Mesendoderm (in vitro differentiated cells): ENCODE measurements around the gene ZFP3.

Experiments used
- DNase-seq: peaks from one replicate; pipeline ENCODE4 v3.0.0; 2013
- H2AK5ac ChIP-seq: 2 replicates; pipeline ENCODE4 v1.6.1; 2013; ENCODE audit warnings: low read length, inconsistent platforms
- H2BK120ac ChIP-seq: 2 replicates; pipeline ENCODE4 v1.6.1; 2013; ENCODE audit warnings: low read depth, mild to moderate bottlenecking, low read length, moderate library complexity, mixed read lengths
- H2BK15ac ChIP-seq: replicated peaks from 2 replicates; pipeline ENCODE4 v1.6.1; 2013; ENCODE audit warnings: low read depth, mild to moderate bottlenecking, moderate library complexity
- H2BK5ac ChIP-seq: 2 replicates; pipeline ENCODE4 v1.6.1; 2013; ENCODE audit warnings: low read length, inconsistent platforms
- H3K18ac ChIP-seq: 2 replicates; pipeline ENCODE4 v1.6.1; 2013; ENCODE audit warnings: mild to moderate bottlenecking, low read length, mixed read lengths
- H3K23ac ChIP-seq: one replicate; pipeline ENCODE4 v1.6.1; 2013; ENCODE audit warnings: low read length
- H3K27ac ChIP-seq: 2 replicates; pipeline ENCODE4 v1.5.1; 2013; ENCODE audit warnings: low read depth, mild to moderate bottlenecking, inconsistent platforms, low read length, moderate library complexity
- H3K27me3 ChIP-seq: 2 replicates; pipeline ENCODE4 v1.6.1; 2013; ENCODE audit warnings: low read length, control low read depth, mild to moderate bottlenecking, inconsistent platforms; ENCODE audit not compliant: insufficient read depth, poor library complexity
- H3K36me3 ChIP-seq: 2 replicates; pipeline ENCODE4 v1.6.1; 2013; ENCODE audit warnings: low read length, inconsistent platforms; ENCODE audit not compliant: control insufficient read depth, insufficient read depth
- H3K4ac ChIP-seq: one replicate; pipeline ENCODE4 v1.6.1; 2013; ENCODE audit warnings: low read depth, mild to moderate bottlenecking, low read length, moderate library complexity
- H3K4me1 ChIP-seq: 2 replicates; pipeline ENCODE4 v1.6.1; 2013; ENCODE audit warnings: low read depth, low read length, inconsistent platforms; ENCODE audit not compliant: control insufficient read depth
- H3K4me2 ChIP-seq: 2 replicates; pipeline ENCODE4 v1.6.1; 2013; ENCODE audit warnings: low read length
- H3K4me3 ChIP-seq: 2 replicates; pipeline ENCODE4 v1.5.1; 2013; ENCODE audit warnings: mild to moderate bottlenecking, low read length
- H3K56ac ChIP-seq: one replicate; pipeline ENCODE4 v1.6.1; 2013; ENCODE audit warnings: low read length
- H3K79me1 ChIP-seq: 2 replicates; pipeline ENCODE4 v1.6.1; 2013; ENCODE audit warnings: low read length, inconsistent platforms
- H3K79me2 ChIP-seq: 2 replicates; pipeline ENCODE4 v1.6.1; 2013; ENCODE audit warnings: mild to moderate bottlenecking, low read length; ENCODE audit not compliant: control insufficient read depth, insufficient read depth
- H3K9ac ChIP-seq: 2 replicates; pipeline ENCODE4 v1.6.1; 2013; ENCODE audit warnings: low read length, inconsistent platforms
- H4K5ac ChIP-seq: one replicate; pipeline ENCODE4 v1.6.1; 2013; ENCODE audit warnings: low read length
- H4K8ac ChIP-seq: one replicate; pipeline ENCODE4 v1.6.1; 2013; ENCODE audit warnings: low read depth, mild to moderate bottlenecking, control low read depth, low read length, moderate library complexity
- WGBS: extraction: QIAGEN DNeasy Blood & Tissue Kit; methylation state at CpG from one replicate; pipeline ENCODE4 v1.1.7; 2013; ENCODE audit warnings: low lambda C conversion rate, missing lambda C conversion rate; ENCODE audit not compliant: insufficient coverage; ENCODE audit errors: extremely low coverage; 5-methylcytosine and 5-hydroxymethylcytosine counted together

Gene ZFP3

GRCh38 chr17:5100832-5101231 is 22.6 kb downstream of the ZFP3 start:
- H3K27ac ChIP-seq = no peak overlapping the region
- no peak for DNase-seq
- no peaks in the 10 kb centered on the region for H3K79me1 ChIP-seq
- H3K27me3 ChIP-seq = peaks cover 4% of the 10 kb centered on the region
- no peak overlapping the region for H3K18ac ChIP-seq
- no peak overlapping the region for H3K9ac ChIP-seq
- H2AK5ac ChIP-seq = no peak overlapping the region
- no CpG with 5 or more reads among the region's 6 CpGs for WGBS
- no peak overlapping the region for H2BK5ac ChIP-seq
- no peak overlapping the region for H3K4me2 ChIP-seq
- H4K5ac ChIP-seq = no peak overlapping the region
- H3K23ac ChIP-seq = no peak overlapping the region
- no peaks in the 10 kb centered on the region for H3K4me1 ChIP-seq
- H3K36me3 ChIP-seq = peaks cover under 1% of the 10 kb centered on the region
- no peak overlapping the region for H3K4ac ChIP-seq
- H3K56ac ChIP-seq = no peak overlapping the region
- no peak overlapping the region for H2BK120ac ChIP-seq
- H3K4me3 ChIP-seq = no peak overlapping the region
- H2BK15ac ChIP-seq = no peak overlapping the region
- H4K8ac ChIP-seq = no peak overlapping the region
- no peaks in the 10 kb centered on the region for H3K79me2 ChIP-seq

DNA sequence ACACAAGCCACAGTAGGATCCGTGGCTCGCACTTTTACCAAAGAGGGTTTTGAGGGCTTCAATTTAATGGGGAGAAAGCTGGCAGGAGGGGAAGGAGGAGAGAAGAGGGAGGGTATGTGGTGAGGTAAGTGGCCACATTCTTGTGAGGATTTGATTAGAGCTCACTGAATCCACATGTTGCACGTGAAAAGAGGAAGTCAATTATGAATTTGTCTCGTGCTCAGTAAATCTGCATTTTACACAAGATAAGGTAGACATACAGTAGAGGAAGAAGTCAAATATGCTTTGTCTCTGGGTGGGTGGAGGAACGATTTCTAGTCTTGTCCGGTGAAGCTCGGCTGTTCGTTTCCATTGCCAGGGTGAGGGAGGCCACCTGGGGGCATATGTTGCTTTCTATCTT is 32.5 kb downstream of the ZFP3 start:
- DNase-seq = peak; percentile 69
- H3K36me3 ChIP-seq = peaks cover 11% of the 10 kb centered on the region
- no CpG with 5 or more reads among the region's 8 CpGs for WGBS
- no peak overlapping the region for H4K5ac ChIP-seq
- no peak overlapping the region for H3K27ac ChIP-seq
- no peak overlapping the region for H2BK15ac ChIP-seq
- H3K4me3 ChIP-seq = peak overlapping the region; percentile 61
- peaks cover 1% of the 10 kb centered on the region for H3K79me2 ChIP-seq
- no peak overlapping the region for H3K4ac ChIP-seq
- peak overlapping the region; percentile 66 for H3K9ac ChIP-seq
- peaks cover 5% of the 10 kb centered on the region for H3K79me1 ChIP-seq
- no peak overlapping the region for H2BK120ac ChIP-seq
- no peak overlapping the region for H2BK5ac ChIP-seq
- H3K23ac ChIP-seq = no peak overlapping the region
- H3K56ac ChIP-seq = peak overlapping the region; percentile 92
- H4K8ac ChIP-seq = no peak overlapping the region
- no peak overlapping the region for H3K18ac ChIP-seq
- peak overlapping the region; percentile 57 for H3K4me2 ChIP-seq
- H3K4me1 ChIP-seq = no peaks in the 10 kb centered on the region
- H3K27me3 ChIP-seq = no peaks in the 10 kb centered on the region
- no peak overlapping the region for H2AK5ac ChIP-seq

DNA sequence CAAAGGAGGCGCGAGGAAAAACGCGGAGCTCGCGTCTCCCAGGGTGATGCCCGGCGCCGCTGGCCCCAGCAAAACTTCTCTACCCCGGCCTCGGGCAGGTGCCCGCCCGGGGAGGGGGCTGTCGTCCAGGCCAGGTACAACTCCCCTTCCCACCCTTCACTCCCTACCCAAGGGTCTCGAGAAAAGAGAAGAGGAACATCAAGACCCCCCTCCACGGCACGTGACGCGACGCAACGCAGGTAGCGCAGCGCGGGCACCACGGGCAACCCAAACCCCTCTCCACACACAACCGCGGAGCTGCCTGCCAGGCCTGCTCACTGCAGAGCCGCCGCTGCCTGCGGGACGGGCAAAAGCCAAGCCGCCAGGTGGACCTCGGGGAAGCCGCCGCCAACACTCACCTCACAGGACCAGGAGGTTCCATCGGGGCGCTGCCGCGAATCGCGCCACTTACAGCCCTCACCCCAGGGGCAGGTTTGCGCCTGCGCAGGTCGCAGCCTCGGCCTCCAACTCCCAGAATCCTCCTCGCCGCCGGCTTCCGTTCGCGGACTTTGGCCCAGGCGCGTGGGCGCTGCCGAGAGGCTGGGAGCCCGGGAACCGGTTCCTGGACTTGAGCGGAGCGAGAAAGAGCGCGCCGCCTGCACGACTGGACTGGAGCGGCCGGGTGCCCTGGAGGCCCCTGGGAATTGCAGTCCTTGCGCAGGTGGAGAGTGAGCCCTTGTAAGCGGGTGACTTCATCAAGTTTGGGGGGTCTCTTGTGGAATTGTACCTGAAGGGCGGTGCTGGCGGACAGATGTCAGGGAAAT is 33.3 kb downstream of the ZFP3 start, which contains the start of gene ZNF232:
Gene ZNF232 (minus strand): TSS at position 477 of the 803 bp plus-strand sequence. CDS start 56 bp downstream, at position 421.
- H3K56ac ChIP-seq = peak within 1 kb of the TSS; percentile 92
- peaks cover 1% of the 10 kb centered on the region for H3K79me2 ChIP-seq
- H3K4me1 ChIP-seq = no peaks in the 10 kb centered on the region
- peak within 1 kb of the TSS; percentile 86 for H3K4me2 ChIP-seq
- no peaks in the 10 kb centered on the region for H3K27me3 ChIP-seq
- no peak within 1 kb of the TSS for H2AK5ac ChIP-seq
- peak within 1 kb of the TSS; percentile 73 for H3K27ac ChIP-seq
- peak within 1 kb of the TSS; percentile 75 for H3K4me3 ChIP-seq
- no CpG with 5 or more reads among the region's 69 CpGs for WGBS
- H3K79me1 ChIP-seq = peaks cover 5% of the 10 kb centered on the region
- H3K9ac ChIP-seq = peak within 1 kb of the TSS; percentile 89
- H2BK15ac ChIP-seq = no peak within 1 kb of the TSS
- H4K8ac ChIP-seq = peak within 1 kb of the TSS; percentile 41
- no peak within 1 kb of the TSS for H2BK120ac ChIP-seq
- no peak within 1 kb of the TSS for H4K5ac ChIP-seq
- H2BK5ac ChIP-seq = peak within 1 kb of the TSS; percentile 27
- H3K4ac ChIP-seq = peak within 1 kb of the TSS; percentile 44
- DNase-seq = peak; percentile 97
- no peak within 1 kb of the TSS for H3K23ac ChIP-seq
- H3K36me3 ChIP-seq = peaks cover 8% of the 10 kb centered on the region
- H3K18ac ChIP-seq = peak within 1 kb of the TSS; percentile 39

- no peak within 1 kb of the TSS for H3K4me3 ChIP-seq
- no peak within 1 kb of the TSS for H3K27ac ChIP-seq
- H3K23ac ChIP-seq = no peak within 1 kb of the TSS
- no peak within 1 kb of the TSS for H3K9ac ChIP-seq
- no peaks in the 10 kb centered on the region for H3K27me3 ChIP-seq
- H2BK5ac ChIP-seq = no peak within 1 kb of the TSS
- no peak within 1 kb of the TSS for H4K8ac ChIP-seq
- H3K18ac ChIP-seq = no peak within 1 kb of the TSS
- H3K79me1 ChIP-seq = no peaks in the 10 kb centered on the region
- no peak within 1 kb of the TSS for H2BK15ac ChIP-seq
- DNase-seq = no peak
- no peak within 1 kb of the TSS for H3K4me2 ChIP-seq
- no peaks in the 10 kb centered on the region for H3K36me3 ChIP-seq
- H2BK120ac ChIP-seq = no peak within 1 kb of the TSS
- H2AK5ac ChIP-seq = no peak within 1 kb of the TSS
- H3K79me2 ChIP-seq = no peaks in the 10 kb centered on the region
- no peaks in the 10 kb centered on the region for H3K4me1 ChIP-seq
- no peak within 1 kb of the TSS for H3K4ac ChIP-seq
- no CpG with 5 or more reads among the region's 87 CpGs for WGBS
- no peak within 1 kb of the TSS for H4K5ac ChIP-seq
- no peak within 1 kb of the TSS for H3K56ac ChIP-seq
Observed at GRCh38 chr17:5115673-5116651, 37.7 kb downstream of the ZFP3 start, which contains the start of gene USP6. TSS of gene USP6 (plus strand) at chr17:5116032. CDS start at chr17:5130368, 14,336 bp downstream.

GRCh38 chr17:5118219-5118618 is 40.0 kb downstream of the ZFP3 start:
- H2BK5ac ChIP-seq = no peak overlapping the region
- H3K27me3 ChIP-seq = no peaks in the 10 kb centered on the region
- DNase-seq = no peak
- no peak overlapping the region for H3K4me3 ChIP-seq
- no peak overlapping the region for H4K8ac ChIP-seq
- no peak overlapping the region for H2AK5ac ChIP-seq
- no peaks in the 10 kb centered on the region for H3K79me1 ChIP-seq
- H3K79me2 ChIP-seq = no peaks in the 10 kb centered on the region
- no peak overlapping the region for H3K9ac ChIP-seq
- H3K4me2 ChIP-seq = no peak overlapping the region
- H2BK120ac ChIP-seq = no peak overlapping the region
- H3K23ac ChIP-seq = no peak overlapping the region
- H4K5ac ChIP-seq = no peak overlapping the region
- no peak overlapping the region for H3K18ac ChIP-seq
- no peak overlapping the region for H2BK15ac ChIP-seq
- H3K4me1 ChIP-seq = no peaks in the 10 kb centered on the region
- no peak overlapping the region for H3K56ac ChIP-seq
- no peak overlapping the region for H3K4ac ChIP-seq
- no peaks in the 10 kb centered on the region for H3K36me3 ChIP-seq
- H3K27ac ChIP-seq = no peak overlapping the region
- no CpG with 5 or more reads among the region's 6 CpGs for WGBS
